ENCODE measurements around the gene GMCL1.
"Not testable (repeated sequence)": the region's sequence is repeated elsewhere in the genome, so short reads cannot be mapped to it uniquely, and the experiment has no call there.

The GMCL1 gene

DNA sequence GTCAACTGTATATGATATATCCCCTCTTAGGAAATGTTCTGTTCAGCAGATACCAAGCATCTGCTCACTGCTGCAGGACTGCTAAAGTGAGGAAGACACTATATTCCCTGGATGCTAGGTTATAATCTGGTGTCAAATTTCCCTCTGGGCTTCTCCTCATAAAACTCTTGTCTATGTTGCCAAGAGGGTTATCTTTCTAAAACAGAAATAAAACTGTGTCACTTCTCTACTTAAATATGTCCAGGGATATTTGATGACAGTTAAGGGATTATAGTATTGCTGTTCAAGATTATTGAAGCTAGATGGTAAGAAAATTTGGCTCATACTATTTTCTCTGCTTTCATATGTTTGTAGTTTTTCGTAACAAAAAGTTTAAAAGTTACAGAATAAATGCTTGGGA lies 33.8 kb downstream of the GMCL1 start:
- no peak for DNase-seq

DNA sequence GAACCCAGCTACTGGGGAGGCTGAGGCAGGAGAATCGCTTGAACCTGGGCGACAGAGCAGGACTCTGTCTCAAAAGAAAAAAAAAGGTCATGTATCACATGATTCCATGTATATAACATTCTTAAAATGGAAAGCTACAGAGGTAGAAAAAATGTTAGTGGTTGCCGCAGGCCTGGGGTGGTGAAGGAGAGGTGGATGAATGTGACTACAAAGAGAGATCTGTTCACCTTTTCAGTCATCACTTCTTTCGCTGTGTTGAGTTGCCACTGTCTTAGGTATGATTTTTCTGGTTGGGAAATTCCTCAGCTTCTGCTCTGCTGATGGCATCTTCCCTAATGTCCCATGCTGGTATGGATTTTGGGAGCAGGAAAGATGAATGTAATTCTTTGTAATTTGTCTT lies 59.0 kb downstream of the GMCL1 start:
- no peak for DNase-seq

DNA sequence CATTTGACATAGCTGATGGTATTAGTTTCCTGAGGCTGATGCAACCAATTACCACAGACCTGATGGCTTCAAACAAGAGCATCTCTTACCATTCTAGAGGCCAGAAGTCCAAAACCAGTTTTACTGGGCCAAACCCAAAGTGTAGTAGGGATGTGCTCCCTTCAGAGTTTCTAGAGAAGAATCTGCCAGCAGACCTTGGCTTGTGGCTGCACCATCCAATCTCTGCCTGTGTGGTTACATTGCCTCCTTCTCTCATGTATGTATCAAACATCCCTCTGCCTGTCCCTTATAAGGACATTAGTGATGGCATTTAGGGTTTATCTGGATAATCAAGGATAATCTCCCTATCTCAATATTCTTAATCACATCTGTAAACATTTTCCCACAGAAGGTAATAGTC lies 59.8 kb downstream of the GMCL1 start:
- DNase-seq = no peak

DNA sequence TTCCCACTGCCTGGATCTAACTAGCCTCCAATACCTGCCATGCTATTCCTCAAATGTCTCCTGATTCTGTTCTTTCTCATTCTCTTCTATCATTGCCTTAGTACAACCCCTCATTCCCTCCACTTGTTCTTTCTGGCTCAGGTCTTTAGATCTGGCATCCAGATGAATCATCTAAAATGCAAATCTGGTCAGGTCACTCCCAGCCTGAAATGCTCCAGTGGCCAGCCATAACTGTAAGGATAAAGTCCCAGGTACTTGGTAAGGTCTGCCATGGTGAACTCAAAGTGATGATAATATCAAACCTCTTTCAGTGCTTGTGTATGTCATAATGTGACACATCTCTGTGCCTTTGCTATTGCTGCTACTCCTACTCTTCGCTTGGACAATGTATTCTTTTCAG lies 61.4 kb downstream of the GMCL1 start:
- no peak for DNase-seq

DNA sequence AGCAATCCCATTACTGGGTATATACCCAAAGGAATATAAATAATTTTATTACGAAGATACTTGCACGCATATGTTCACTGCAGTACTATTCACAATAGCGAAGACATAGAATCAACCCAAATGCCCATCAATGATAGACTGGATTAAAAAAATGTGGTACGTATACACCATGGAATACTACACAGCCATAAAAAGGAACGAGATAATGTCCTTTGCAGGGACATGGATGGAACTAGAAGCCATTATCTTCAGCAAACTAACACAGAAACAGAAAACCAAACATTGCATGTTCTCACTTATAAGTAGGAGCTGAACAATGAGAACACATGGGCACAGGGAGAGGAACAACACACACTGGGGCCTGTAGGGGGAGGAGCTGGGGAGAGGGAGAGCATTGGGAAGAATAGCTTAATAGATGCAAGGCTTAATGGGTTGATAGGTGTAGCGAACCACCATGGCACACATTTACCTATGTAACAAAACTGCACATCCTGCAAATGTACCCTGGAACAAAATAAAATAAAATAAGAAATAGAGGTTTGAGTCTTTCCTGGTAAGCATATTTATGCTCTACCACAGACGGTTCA lies 63.5 kb downstream of the GMCL1 start:
- DNase-seq = not testable (repeated sequence)

DNA sequence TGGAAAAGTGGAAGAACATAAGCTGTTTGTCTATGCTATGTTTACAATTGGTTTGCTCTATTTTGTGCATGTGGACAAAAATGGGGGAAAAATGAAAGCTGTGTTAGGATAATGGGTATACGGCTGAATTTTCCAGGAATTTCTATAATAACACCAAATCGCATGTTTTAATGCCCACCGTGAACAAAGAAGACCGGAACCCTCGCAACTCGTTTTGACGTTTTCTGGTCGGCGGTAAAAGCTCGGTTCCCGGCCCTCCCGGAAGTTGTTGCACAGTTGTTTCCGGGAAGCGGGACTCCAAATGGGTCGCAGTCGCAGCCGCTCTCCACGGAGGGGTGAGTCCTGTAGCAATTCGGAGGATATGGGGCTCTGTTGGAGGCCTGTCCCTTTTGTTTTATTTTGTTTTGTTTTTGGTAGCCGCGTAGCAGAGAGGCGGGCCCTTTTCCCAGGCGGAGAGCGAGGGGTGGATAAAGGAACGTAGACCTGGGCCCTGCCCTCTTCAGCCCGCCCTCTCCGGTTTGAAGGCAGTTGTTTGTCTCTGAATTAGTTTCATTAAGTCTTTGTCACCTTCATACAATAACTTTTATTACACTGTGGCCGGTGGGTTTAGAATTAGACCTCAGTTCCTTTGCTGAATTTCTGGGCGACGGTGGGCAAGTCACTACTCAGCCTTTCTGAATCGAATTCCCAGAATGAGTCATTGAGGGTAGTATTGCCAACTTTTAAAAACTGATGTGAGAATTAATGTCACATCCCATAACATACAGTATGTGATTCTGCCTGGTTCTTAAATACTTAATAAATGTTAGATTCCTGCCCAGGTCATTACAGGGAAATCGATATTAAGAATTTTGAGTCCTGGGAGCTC lies 64.5 kb downstream of the GMCL1 start, which contains the start of gene SNRNP27:
TSS of gene SNRNP27 (plus strand) at position 273 of the 868 bp plus-strand sequence. CDS start at position 302, 29 bp downstream.
- DNase-seq = peak; percentile 86

DNA sequence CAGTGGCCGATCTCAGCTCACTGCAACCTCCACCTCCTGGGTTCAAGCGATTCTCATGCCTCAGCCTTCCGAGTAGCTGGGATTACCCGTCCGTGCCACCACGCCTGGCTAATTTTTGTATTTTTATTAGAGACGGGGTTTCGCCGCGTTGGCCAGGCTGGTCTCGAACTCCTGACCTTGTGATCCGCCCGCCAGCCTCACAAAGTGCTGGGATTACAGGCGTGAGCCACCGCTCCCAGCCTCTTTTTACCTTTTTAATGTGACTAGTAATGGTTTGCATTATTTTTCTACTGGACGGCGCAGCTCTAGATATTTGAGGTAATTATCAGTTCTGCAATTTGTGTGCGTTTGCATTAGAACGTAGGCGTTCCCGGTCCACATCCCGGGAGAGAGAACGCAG lies 65.3 kb downstream of the GMCL1 start:
- not testable (repeated sequence) for DNase-seq

DNA sequence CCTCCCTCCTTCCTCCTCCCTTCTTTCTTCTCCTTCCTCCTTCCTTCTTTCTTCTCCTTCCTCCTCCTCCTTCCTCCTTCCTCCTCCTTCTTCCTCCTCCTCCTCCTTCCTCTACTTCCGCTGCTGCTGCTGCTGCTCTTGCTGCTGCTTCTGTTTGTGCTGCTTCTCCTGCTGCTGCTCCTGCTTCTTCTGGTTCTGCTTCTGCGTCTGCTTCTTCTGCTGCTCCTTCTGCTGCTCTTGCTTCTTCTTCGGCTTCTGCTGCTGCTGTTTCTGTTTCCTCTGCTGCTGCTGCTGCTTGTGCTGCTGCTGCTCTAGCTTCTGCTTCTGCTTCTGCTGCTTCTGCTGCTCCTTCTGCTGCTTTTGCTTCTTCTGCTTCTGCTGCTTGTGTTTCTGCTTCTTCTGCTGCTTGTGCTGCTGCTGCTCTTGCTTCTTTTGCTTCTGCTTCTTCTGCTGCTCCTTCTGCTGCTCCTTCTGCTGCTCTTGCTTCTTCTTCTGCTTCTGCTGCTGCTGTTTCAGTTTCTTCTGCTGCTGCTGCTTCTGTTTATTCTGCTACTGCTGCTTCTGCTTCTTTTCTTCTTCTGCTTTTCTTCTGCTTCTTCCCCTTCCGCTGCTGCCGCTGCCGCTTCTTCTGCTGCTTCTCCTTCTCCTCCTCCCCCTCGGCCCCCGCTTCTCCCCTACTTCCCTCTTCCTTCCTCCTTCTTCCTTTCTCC lies 72.9 kb downstream of the GMCL1 start:
- no peak for DNase-seq

DNA sequence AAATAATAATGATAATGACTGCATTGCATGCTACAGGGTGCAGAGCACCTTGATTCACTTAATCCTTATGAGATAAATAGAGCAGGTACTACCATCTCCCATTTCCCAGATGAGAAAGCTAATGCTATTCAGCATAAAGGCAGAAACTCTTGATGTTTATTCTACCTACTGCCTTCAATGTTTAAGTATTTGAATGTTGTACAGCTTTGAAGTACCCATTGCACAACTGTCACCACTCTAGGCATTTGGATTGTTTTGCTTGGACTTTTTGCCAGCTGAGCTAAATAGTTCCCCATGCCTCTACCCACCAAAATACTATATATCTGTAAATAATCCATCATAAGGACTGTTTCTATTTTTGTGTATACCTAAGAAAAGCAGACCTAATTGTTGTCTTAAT lies 77.8 kb downstream of the GMCL1 start:
- DNase-seq = no peak

DNA sequence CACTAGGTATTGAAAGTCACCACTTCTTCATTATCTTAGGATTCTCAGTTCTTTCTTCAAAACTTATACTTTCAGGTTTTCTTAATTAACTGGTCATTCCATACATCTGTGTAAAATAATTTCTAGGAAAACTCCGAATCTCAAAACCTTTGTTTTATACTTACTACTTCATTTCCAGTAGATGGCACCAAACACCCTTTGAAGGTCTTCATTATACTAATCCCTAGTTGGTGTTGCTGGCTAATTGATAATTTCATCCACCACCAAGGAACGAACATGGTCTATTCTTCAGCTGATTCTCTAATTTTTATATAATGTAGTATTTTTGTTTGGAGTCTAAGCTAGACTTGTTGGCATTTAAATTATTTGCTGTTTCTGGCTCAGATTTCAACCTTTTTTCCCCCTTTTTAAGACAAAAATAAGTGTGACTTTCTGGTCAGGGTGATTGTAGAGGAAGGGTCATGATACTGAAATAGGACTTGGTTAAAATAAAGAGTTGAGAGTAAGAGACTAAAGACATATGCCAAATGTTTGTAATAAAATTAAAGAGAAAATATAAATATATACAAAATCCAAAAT lies 82.6 kb downstream of the GMCL1 start:
- no peak for DNase-seq

DNA sequence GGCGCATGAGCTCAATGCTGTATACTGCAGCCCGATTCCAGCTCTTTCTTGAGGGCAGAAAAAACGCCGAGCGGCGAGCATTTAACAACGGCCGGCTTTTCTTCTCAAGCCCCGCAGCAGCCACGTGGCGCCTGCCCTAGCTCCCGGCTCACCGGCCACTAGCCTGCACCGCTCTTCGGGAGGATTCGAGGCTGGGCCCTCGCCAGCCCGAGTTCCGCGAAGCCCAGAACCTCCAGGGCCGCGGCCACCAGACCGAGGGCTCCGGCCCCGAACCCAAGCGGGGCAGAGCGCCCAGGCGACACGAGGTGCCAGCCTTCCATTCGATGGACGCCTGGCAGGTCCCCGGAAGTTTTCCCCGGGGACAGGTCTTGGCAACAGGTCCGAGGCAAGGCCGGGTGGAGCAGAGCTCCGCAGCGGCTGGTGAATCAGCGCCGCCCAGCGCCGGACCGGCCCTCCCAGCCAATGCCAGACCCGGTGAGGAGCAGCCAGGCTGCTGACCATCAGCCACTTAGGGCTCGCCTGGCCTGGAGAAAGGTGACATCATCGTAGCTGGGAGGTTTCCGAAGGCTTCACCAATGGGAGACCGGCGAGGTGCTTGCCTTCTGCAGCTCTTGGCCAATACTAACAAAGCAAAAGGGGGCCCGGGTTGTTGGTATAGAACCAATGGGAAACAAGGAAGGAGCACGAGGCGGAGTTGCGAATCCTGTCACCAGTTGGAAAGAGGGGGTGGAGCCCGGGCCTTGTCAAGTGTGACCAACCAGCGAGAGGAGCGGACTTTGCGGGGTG lies 84.9 kb downstream of the GMCL1 start:
- peak; percentile 58 for DNase-seq

DNA sequence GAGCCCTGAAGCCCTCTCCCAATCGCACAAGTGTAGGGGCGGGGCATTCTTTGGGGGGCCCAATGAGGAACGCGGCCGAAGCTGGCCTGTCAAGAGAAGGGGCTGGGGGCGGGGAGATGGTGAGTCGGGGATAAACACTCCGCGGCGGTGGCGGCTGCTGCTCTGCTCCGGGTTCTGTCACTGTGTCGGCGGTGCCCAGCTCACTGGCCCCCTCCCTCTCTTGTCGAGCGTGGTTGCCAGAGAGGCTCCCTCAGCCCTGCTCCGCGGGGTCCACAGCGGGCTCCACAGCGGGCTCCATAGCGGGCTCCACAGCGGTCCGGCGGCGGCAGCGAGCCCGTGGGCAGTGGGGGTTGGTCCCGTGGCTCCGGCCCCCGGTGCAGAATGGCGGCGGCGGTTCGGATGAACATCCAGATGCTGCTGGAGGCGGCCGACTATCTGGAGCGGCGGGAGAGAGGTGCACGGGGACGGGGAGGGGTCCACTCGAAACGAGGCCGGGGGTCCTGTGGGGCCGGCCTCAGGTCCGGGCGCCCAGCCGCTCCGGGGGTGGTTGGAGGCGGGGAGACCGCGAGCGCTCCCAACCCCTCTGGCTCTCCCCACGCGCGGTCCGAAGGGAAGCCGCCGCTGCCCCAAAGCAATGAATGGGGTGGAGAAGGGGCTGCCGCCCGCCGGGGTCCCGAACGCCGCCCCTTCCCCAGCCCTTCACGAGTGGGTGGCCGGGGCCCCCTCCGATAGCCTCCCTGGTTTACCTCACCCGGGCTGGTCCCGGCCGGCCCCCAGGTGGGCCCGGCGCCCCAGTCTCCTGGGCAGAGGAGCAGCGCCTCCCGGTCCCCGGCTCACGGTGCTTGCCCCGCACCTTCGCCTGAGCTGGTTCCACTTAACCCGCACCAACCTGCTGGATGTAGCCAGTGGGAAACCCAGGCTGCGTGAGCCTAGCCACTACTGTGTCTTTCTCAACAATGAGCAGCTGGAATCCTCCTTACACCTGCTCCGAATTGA lies 85.8 kb downstream of the GMCL1 start, which contains the start of gene MXD1:
TSS of gene MXD1 (plus strand) at position 160 of the 996 bp plus-strand sequence. CDS start at position 382, 222 bp downstream.
- peak; percentile 100 for DNase-seq

DNA sequence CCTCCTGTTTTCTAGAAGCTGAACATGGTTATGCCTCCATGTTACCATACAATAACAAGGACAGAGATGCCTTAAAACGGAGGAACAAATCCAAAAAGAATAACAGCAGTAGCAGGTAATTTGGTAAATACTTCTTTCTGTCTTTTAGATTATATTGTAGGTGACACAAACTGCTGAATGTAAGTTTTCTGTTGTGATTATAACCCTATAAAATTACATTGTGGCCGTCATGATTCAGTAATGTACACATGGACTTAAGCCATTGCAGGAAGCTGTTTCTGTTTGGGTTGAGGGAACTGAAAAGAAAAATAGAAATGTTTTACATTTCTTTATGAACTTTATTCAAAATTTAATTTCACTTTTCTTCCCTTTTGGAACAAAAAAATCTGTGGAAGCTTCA lies 86.6 kb downstream of the GMCL1 start:
- DNase-seq = no peak

DNA sequence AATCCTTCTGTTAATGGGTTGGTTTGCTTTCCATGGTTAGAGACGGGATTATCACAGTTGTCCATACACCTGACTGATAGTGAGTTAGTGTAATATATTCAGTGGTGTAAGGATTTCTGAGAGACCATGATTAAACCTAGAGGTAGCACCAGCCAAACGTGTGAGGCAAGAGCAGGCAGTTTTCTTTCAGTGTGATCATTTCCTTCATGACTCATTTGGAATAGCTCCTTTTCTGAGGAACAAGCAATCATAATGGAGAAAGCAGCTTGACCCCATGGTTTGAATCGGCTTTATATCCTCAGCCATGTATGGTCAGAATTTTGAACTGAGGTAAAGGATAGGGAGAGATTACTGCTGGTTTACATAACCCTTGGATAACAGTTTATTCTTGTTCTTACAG lies 88.4 kb downstream of the GMCL1 start:
- DNase-seq = no peak

DNA sequence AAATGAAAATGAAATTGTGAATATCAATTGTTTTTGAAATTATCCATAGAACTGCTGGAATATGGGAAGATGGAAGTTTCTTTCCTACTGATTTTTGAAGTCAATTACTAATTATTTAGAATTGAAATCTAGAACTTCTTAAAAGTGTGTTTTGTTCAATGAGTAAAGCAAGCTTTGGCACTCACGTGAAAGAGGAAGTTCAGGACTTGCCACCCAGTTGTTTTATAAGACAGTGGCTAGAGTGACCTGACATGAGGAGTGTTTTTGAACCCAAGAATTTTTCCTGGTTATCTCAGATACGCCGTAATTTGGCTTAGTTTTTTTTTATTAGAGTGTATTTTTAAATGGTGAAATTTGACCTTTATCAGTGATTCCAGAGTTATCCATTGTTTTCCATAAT lies 88.9 kb downstream of the GMCL1 start:
- no peak for DNase-seq

DNA sequence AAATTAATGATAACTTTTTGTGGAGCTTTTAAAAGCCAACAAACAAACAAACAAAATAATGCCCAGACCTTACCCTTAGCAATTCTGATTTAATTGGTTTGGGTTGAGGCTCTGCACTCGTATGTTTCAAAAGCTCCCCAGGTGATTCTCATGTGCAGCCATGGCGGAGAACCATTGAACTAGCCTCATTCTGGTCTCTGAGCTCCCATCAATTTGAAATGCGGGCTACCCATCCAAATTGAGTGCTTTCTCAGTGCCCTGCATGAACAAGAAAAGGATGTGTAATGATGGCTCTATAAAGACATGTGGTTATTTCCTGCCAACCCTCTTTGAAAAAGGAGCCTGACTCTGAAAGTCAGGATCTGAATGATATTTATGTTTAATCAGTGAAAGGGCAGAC lies 93.7 kb downstream of the GMCL1 start:
- no peak for DNase-seq

DNA sequence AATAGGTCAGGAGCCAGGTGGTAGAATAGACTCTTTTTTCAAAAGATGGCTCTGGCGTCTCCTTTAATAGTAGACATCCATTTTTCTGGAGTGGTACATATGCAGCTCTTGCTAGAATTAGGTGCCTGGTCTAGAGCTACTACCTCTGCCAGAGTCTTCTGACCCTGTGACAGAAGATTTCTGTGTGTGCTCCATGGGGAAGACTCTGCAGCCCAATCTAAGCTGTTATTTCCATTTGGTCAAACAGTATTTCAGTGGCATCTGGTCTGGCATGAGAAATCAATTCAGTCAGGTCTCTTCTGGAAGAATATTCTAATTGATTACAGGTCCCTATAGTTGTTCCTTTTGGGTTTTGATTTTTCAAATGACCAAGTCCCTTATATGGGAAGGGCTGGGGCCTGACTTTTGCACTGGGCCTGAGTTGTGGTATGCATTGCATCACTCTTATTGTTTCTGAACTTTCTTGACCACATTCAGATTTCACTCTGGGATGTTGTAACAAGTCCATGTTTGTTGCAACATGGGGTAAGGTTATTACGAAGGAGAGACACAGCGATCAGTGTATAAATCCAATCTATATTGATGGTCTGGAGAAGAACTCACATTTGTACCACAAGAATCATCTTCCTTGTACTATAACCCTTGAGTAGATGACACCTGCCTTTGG lies 97.5 kb downstream of the GMCL1 start:
- no peak for DNase-seq

All from stimulated activated CD4-positive, alpha-beta T cell treated with anti-CD3 and anti-CD28 coated beads, Interleukin-15, amount 100 ng/mL, for 24 hours (primary cell).